Right lobe of liver (tissue), 6 donors: Measurements from ENCODE around the gene RHNO1. TPM values are rescaled to one million over a fixed set of nuclear protein-coding genes. Genes with fewer than 3 reads are reported as not detected.

Experiments
- ATAC-seq, 4 donors: fragments of 200-7000 bp; cut with Tn5 transposase; one replicate each; pipeline ENCODE4 v1.9.1; 2020; ENCODE audit warnings: mild to moderate bottlenecking in 4 of 4, moderate library complexity in 4 of 4
- DNase-seq, 3 donors: peaks; one replicate each; pipeline ENCODE4 v3.0.0-alpha.2; 2020
- H3K27ac ChIP-seq, 3 donors: fragments of 200-600 bp; one replicate each; pipeline ENCODE4 v1.8.0; 2022
- H3K27me3 ChIP-seq, 2 donors: fragments of 200-600 bp; one replicate each; pipeline ENCODE4 v1.8.0; 2022
- H3K36me3 ChIP-seq, 4 donors: fragments of 200-600 bp; sonication (generic) in 1 of 4; one replicate each; pipeline versions ENCODE4 v1.5.1 to v1.8.0; 2017 to 2022; ENCODE audit warnings: control low read depth in 1 of 4
- H3K4me1 ChIP-seq, 4 donors: fragments of 200-600 bp; sonication (generic) in 1 of 4; one replicate each; pipeline versions ENCODE4 v1.5.1 to v1.8.0; 2017 to 2022; ENCODE audit warnings: control low read depth in 1 of 4
- H3K4me3 ChIP-seq, 3 donors: fragments of 200-600 bp; one replicate each; pipeline ENCODE4 v1.8.0; 2022
- H3K9me3 ChIP-seq, 4 donors: fragments of 200-600 bp; sonication (generic) in 1 of 4; one replicate each; pipeline versions ENCODE4 v1.5.1 to v1.8.0; 2017 to 2022; ENCODE audit warnings: control low read depth in 1 of 4
- POLR2A ChIP-seq: fragments of 450-650 bp; IDR thresholded peaks from one replicate; pipeline ENCODE4 v1.6.1; 2017; ENCODE audit warnings: antibody characterized with exemption, mild to moderate bottlenecking
- WGBS: methylation state at CpG from one replicate; pipeline ENCODE4 v1.1.6; 2018; ENCODE audit warnings: low coverage, low lambda C conversion rate; ENCODE audit not compliant: insufficient coverage; ENCODE audit errors: missing lambda C conversion rate; 5-methylcytosine and 5-hydroxymethylcytosine counted together
- intact Hi-C, 2 donors: fragments of 100-400 bp; cut with DNase I; formaldehyde crosslinking; loops; one replicate each; pipeline versions ENCODE4 v1.11.2 to v1.14.1; 2022
- total RNA-seq, 6 experiments: library from RNA; depleted of rRNA in 2 of 6; stranded (reverse); fragments of >200 nt in 2 of 6; fragmentation: NEBNext Ultra II Directional in 3 of 6; extraction: Animal tissue kit (Norgen Biotek cat#: 25700) in 3 of 6; gene quantifications; one replicate each; pipeline versions ENCODE4 v1.1.0 to v1.2.4, GENCODE V29; 2016 to 2023
- TF ChIP-seq, protein P1 (sequence below), 4 donors: fragments of 200-600 bp in 3 of 4; fragments of 450-650 bp in 1 of 4; IDR thresholded peaks; one replicate each; pipeline versions ENCODE4 v1.5.1 to v1.8.0; 2016 to 2022; ENCODE audit warnings: antibody characterized with exemption in 4 of 4, mild to moderate bottlenecking in 2 of 4
- donor health status: DM: no; HTN: yes; CAD: no.
- donor health status: DM: no; HTN: no; CAD: no.
- donor health status: DM: no; HTN: no; CAD: no.
- donor health status: DM: no; HTN: yes; CAD: no.
- donor health status: DM: no; HTN: yes; CAD: no.

Gene RHNO1
- total RNA-seq, 6 experiments from 2014 or later: 1.2 to 5.9 (median 3.5) TPM

DNA sequence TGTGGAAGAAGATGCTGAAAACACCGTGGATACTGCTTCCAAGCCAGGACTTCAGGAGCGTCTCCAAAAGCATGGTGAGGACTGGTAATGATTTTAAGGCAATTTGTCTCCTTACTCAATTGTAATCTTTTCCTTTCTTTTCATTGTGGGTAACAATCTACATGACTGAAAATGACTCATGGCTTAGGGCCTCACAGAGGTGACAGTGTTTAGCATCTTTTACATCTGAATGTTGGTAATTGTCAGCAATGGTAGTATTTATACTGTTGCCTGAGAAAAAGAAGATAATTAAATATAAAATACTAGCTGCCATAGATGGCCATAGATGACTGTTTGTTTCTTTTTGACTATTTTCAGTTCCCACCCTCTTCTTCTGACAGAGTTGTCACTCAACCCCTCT is 45.3 kb downstream of the RHNO1 start:
- intact Hi-C loops: no loop called here
- Histone ChIP-seq H3K36me3 (peaks cover 0 to 18% (median 3%) of the 10 kb centered on the region in 4 donors), H3K4me3 (no peak overlapping the region), H3K27ac (no peak overlapping the region), H3K27me3 (no peaks in the 10 kb centered on the region), H3K9me3 (no peaks in the 10 kb centered on the region), H3K4me1 (no peaks in the 10 kb centered on the region)
- WGBS: 87% methylated on average over 2 of the region's 2 CpGs
- DNase-seq: no peak
- TF ChIP-seq POLR2A: no peak
- TF ChIP-seq, protein P1, sequence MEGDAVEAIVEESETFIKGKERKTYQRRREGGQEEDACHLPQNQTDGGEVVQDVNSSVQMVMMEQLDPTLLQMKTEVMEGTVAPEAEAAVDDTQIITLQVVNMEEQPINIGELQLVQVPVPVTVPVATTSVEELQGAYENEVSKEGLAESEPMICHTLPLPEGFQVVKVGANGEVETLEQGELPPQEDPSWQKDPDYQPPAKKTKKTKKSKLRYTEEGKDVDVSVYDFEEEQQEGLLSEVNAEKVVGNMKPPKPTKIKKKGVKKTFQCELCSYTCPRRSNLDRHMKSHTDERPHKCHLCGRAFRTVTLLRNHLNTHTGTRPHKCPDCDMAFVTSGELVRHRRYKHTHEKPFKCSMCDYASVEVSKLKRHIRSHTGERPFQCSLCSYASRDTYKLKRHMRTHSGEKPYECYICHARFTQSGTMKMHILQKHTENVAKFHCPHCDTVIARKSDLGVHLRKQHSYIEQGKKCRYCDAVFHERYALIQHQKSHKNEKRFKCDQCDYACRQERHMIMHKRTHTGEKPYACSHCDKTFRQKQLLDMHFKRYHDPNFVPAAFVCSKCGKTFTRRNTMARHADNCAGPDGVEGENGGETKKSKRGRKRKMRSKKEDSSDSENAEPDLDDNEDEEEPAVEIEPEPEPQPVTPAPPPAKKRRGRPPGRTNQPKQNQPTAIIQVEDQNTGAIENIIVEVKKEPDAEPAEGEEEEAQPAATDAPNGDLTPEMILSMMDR (IDR thresholded peaks at IDR 0.05): no peak
- ATAC-seq: no peak

GRCh38 chr12:2923057-2923456 is 46.0 kb downstream of the RHNO1 start:
- Histone ChIP-seq H3K9me3 (no peaks in the 10 kb centered on the region), H3K27ac (no peak overlapping the region), H3K4me3 (no peak overlapping the region), H3K27me3 (no peaks in the 10 kb centered on the region), H3K36me3 (peaks cover 0 to 18% (median 3%) of the 10 kb centered on the region in 4 donors), H3K4me1 (no peaks in the 10 kb centered on the region)
- TF ChIP-seq, protein P1 (IDR thresholded peaks at IDR 0.05): no peak
- intact Hi-C loops: no loop called here
- 90% methylated on average over 7 of the region's 9 CpGs for WGBS
- DNase-seq (no peak), ATAC-seq (no peak)

DNA sequence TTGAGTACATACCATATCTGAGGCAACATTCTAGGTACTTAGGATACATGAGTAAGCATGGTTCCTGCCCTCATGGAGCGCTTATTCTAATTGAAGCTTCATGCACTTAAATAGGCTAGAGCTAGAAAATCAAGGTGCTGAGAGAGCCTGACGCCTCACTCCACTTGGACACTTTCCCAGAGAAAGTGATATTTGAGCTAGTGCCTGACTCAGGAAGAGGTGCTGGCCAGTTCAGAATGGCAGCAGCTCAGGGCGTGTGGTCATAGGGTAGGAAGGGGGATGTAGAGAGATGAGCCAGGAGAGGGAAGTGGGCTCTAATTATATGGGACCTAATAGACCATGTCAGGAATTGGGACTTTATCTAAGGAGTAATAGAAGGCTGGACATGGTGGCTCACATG is 47.0 kb downstream of the RHNO1 start:
- no peak for TF ChIP-seq POLR2A
- TF ChIP-seq, protein P1 (IDR thresholded peaks at IDR 0.05): no peak
- no peaks in the 10 kb centered on the region for H3K4me1 ChIP-seq
- ATAC-seq (no peak), DNase-seq (no peak)
- H3K27ac ChIP-seq: no peak overlapping the region
- 68% methylated on average over 3 of the region's 3 CpGs for WGBS
- intact Hi-C loops: no loop called here
- no peak overlapping the region for H3K4me3 ChIP-seq
- H3K27me3 ChIP-seq: no peaks in the 10 kb centered on the region
- H3K9me3 ChIP-seq: no peaks in the 10 kb centered on the region
- H3K36me3 ChIP-seq: peaks cover 0 to 18% (median 3%) of the 10 kb centered on the region in 4 donors

- TF ChIP-seq POLR2A: no peak
- TF ChIP-seq, protein P1 (IDR thresholded peaks at IDR 0.05): no peak
- H3K9me3 ChIP-seq: no peaks in the 10 kb centered on the region
- peaks cover 0 to 21% (median 5%) of the 10 kb centered on the region in 4 donors for H3K36me3 ChIP-seq
- no peaks in the 10 kb centered on the region for H3K4me1 ChIP-seq
- intact Hi-C loops: no loop called here
- H3K27ac ChIP-seq: no peak overlapping the region
- no peak overlapping the region for H3K4me3 ChIP-seq
- H3K27me3 ChIP-seq: no peaks in the 10 kb centered on the region
- WGBS: 90% methylated on average over 6 of the region's 6 CpGs
- DNase-seq: no peak
- no peak for ATAC-seq
Measured at GRCh38 chr12:2925322-2925995, 48.4 kb downstream of the RHNO1 start.
